ENCODE measurements around the gene SOCS7.

- TF ChIP-seq CTCF (IDR thresholded peaks at IDR 0.05) (no peak), EZH2phosphoT487 (IDR thresholded peaks at IDR 0.05) (no peak), EZH2 (IDR thresholded peaks at IDR 0.05) (no peak)
Measured at GRCh38 chr17:38440614-38441397, 89.2 kb downstream of the SOCS7 start.

Data from neural progenitor cell (in vitro differentiated cells).